Testis (tissue), 2 donors: Measurements from ENCODE around the gene RNF180.

ENCODE experiments used
- POLR2A ChIP-seq: fragments of 450-650 bp; IDR thresholded peaks from one replicate; pipeline ENCODE4 v1.6.1; 2017; ENCODE audit warnings: antibody characterized with exemption, mild to moderate bottlenecking, moderate library complexity
- TF ChIP-seq, protein P1 (sequence below), 3 experiments: fragments of 450-650 bp in 2 of 3; fragments of 200-600 bp in 1 of 3; sonication (generic) in 1 of 3; IDR thresholded peaks; one replicate each; pipeline ENCODE4 v1.5.1; 2016 to 2019; ENCODE audit warnings: antibody characterized with exemption in 3 of 3, mild to moderate bottlenecking in 2 of 3, moderate library complexity in 1 of 3

DNA sequence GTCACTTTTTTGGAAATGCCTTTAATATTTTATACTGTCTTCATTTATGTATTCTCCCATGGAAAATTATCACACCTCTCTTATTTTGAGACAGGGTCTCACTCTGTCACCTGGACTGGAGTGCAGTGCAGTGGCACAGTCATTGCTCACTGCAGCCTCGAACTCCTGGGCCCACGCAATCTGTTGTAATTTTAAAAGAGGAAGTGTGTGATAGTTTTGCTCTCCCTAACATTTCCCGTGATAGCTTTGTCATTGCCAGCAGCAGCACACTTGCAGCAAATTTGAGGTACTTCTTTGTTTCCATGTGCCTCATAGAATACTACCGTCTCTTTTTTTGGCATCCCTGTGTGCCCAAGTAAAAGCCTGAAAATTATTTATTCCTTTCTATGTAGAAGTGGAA lies 103.5 kb downstream of the RNF180 start:
- TF ChIP-seq, protein P1, sequence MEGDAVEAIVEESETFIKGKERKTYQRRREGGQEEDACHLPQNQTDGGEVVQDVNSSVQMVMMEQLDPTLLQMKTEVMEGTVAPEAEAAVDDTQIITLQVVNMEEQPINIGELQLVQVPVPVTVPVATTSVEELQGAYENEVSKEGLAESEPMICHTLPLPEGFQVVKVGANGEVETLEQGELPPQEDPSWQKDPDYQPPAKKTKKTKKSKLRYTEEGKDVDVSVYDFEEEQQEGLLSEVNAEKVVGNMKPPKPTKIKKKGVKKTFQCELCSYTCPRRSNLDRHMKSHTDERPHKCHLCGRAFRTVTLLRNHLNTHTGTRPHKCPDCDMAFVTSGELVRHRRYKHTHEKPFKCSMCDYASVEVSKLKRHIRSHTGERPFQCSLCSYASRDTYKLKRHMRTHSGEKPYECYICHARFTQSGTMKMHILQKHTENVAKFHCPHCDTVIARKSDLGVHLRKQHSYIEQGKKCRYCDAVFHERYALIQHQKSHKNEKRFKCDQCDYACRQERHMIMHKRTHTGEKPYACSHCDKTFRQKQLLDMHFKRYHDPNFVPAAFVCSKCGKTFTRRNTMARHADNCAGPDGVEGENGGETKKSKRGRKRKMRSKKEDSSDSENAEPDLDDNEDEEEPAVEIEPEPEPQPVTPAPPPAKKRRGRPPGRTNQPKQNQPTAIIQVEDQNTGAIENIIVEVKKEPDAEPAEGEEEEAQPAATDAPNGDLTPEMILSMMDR (IDR thresholded peaks at IDR 0.05) = no peak
- TF ChIP-seq POLR2A = no peak
